Cardiac fibroblast (primary cell): ENCODE data around the gene RHBDF2.

Source experiments
- DNase-seq, 2 donors: peaks; one replicate each; pipeline versions ENCODE4 v3.0.0 to v3.0.0-alpha.2; 2010; ENCODE audit warnings: low read depth in 2 of 2
- H3K4me3 ChIP-seq, 2 donors: replicated peaks in 1 of 2; 1 replicate in 1 of 2; 2 replicates in 1 of 2; pipeline ENCODE4 v1.5.1; 2011; ENCODE audit warnings: low read depth in 2 of 2, low read length in 2 of 2, mild to moderate bottlenecking in 2 of 2, moderate library complexity in 1 of 2
- CTCF ChIP-seq: IDR thresholded peaks from one replicate; pipeline ENCODE4 v1.5.1; 2011; ENCODE audit warnings: low read depth, mild to moderate bottlenecking, low read length, inconsistent platforms

Gene RHBDF2

GRCh38 chr17:76501827-76502307 is 644 bp upstream of the RHBDF2 start:
- no peak for DNase-seq
- H3K4me3 ChIP-seq = peak overlapping the region; percentile 43 to 63
- no peak for TF ChIP-seq CTCF

GRCh38 chr17:76500747-76501017 is 541 bp downstream of the RHBDF2 start:
- no peak for DNase-seq
- peak overlapping the region; percentile 54 to 63 for H3K4me3 ChIP-seq
- TF ChIP-seq CTCF = no peak

- peak overlapping the region; percentile 54 to 63 for H3K4me3 ChIP-seq
- DNase-seq = no peak
- TF ChIP-seq CTCF = no peak
Observed at GRCh38 chr17:76500074-76500746, 1.0 kb downstream of the RHBDF2 start.

- no peak for DNase-seq
- no peak for TF ChIP-seq CTCF
- peak overlapping the region in 1 of 2 donors; percentile 63 for H3K4me3 ChIP-seq
Observed at GRCh38 chr17:76499267-76499667, 2.0 kb downstream of the RHBDF2 start.

- no peak for DNase-seq
- TF ChIP-seq CTCF = no peak
- peak overlapping the region in 1 of 2 donors; percentile 63 for H3K4me3 ChIP-seq
Observed at GRCh38 chr17:76498876-76499251, 2.4 kb downstream of the RHBDF2 start.

- TF ChIP-seq CTCF = no peak
- peak overlapping the region in 1 of 2 donors; percentile 32 for H3K4me3 ChIP-seq
- DNase-seq = peak; percentile 87 to 91
Observed at GRCh38 chr17:76497979-76498875, 3.0 kb downstream of the RHBDF2 start.
